ENCODE data around the gene HSP90AA1.
"Not testable (repeated sequence)": the region's sequence is repeated elsewhere in the genome, so short reads cannot be mapped to it uniquely, and the experiment has no call there.

Gene HSP90AA1

GRCh38 chr14:102094101-102094500 is 7.3 kb upstream of the HSP90AA1 start:
- no peak for DNase-seq (ENCODE audit: low spot score)

GRCh38 chr14:102092806-102093205 is 6.0 kb upstream of the HSP90AA1 start:
- no peak for DNase-seq (ENCODE audit: low spot score)

GRCh38 chr14:102090713-102091112 is 3.9 kb upstream of the HSP90AA1 start:
- DNase-seq (ENCODE audit: low spot score) = no peak

- no peak for DNase-seq (ENCODE audit: low spot score)
Measured at GRCh38 chr14:102089621-102090343, 2.9 kb upstream of the HSP90AA1 start.

- DNase-seq (ENCODE audit: low spot score) = no peak
Measured at GRCh38 chr14:102088012-102088792, 1.4 kb upstream of the HSP90AA1 start.

GRCh38 chr14:102087762-102088011 is 843 bp upstream of the HSP90AA1 start:
- DNase-seq (ENCODE audit: low spot score) = no peak

GRCh38 chr14:102086709-102086971 is 204 bp downstream of the HSP90AA1 start:
- DNase-seq (ENCODE audit: low spot score) = no peak

GRCh38 chr14:102085948-102086708 is 716 bp downstream of the HSP90AA1 start:
- no peak for DNase-seq (ENCODE audit: low spot score)

GRCh38 chr14:102085488-102085887 is 1.4 kb downstream of the HSP90AA1 start:
- DNase-seq (ENCODE audit: low spot score) = no peak

GRCh38 chr14:102084931-102085330 is 1.9 kb downstream of the HSP90AA1 start:
- no peak for DNase-seq (ENCODE audit: low spot score)

- not testable (repeated sequence) for DNase-seq (ENCODE audit: low spot score)
Measured at GRCh38 chr14:102084522-102084921, 2.3 kb downstream of the HSP90AA1 start.

GRCh38 chr14:102081231-102082080 is 5.4 kb downstream of the HSP90AA1 start:
- DNase-seq (ENCODE audit: low spot score) = no peak

- no peak for DNase-seq (ENCODE audit: low spot score)
Measured at GRCh38 chr14:102080183-102081080, 6.4 kb downstream of the HSP90AA1 start.

GRCh38 chr14:102079700-102079979 is 7.2 kb downstream of the HSP90AA1 start:
- no peak for DNase-seq (ENCODE audit: low spot score)

- DNase-seq (ENCODE audit: low spot score) = no peak
Measured at GRCh38 chr14:102078831-102079699, 7.8 kb downstream of the HSP90AA1 start.

- not testable (repeated sequence) for DNase-seq (ENCODE audit: low spot score)
Measured at GRCh38 chr14:102078361-102078791, 8.5 kb downstream of the HSP90AA1 start.

GRCh38 chr14:102077382-102077709 is 9.5 kb downstream of the HSP90AA1 start:
- DNase-seq (ENCODE audit: low spot score) = no peak

- no peak for DNase-seq (ENCODE audit: low spot score)
Measured at GRCh38 chr14:102075155-102075554, 11.7 kb downstream of the HSP90AA1 start.

- DNase-seq (ENCODE audit: low spot score) = no peak
Measured at GRCh38 chr14:102074415-102074964, 12.4 kb downstream of the HSP90AA1 start.

GRCh38 chr14:102071283-102071998 is 15.4 kb downstream of the HSP90AA1 start:
- no peak for DNase-seq (ENCODE audit: low spot score)
